Activated T-helper 1 cell treated with Interleukin-2 at 50 U/mL for 16 hours (primary cell): ENCODE measurements around the gene LMAN1L.
A peak's percentile ranks its signal among the peaks of the same experiment; 100 is the strongest.

ENCODE experiments used
- DNase-seq: peaks from one replicate; pipeline ENCODE4 v3.0.0-alpha.2; 2020; ENCODE audit warnings: low read depth

LMAN1L gene

DNA sequence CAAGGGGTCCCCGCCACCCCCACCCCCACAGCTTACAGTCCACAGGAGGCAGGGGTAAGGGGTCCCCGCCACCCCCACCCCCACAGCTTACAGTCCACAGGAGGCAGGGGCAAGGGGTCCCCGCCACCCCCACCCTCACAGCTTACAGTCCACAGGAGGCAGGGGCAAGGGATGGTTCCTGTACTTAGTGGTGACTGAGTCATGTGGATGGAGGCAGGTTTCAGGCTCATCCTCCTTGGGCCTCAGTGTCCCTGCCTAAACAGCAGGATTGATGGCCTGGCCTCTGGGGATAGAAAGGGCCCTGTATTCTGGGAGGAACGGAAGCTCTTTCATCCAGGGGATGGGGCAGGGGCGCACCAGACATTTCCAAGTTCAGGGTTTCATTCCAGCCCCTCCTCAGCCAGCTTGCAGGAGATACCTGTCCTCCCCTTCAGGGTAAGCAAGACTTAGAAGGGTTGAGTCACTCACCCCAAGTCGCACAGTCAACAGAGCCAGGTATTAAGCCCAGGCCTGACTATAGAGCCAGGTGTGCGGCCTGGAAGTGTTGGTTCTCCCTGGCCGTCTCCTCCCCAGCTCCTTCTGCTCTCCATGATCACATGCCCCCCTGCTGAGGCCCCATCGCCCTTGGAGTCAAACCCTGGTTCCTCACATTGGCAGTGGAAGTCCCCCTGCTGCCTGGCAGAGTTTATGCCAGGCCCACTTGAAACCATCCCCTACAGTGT is 18.2 kb upstream of the LMAN1L start:
- DNase-seq = no peak

- DNase-seq = no peak
Observed at GRCh38 chr15:74794970-74795349, 17.7 kb upstream of the LMAN1L start.

GRCh38 chr15:74795966-74796625 is 16.5 kb upstream of the LMAN1L start:
- no peak for DNase-seq

GRCh38 chr15:74798388-74799254 is 14.0 kb upstream of the LMAN1L start:
- DNase-seq = no peak

GRCh38 chr15:74799255-74799855 is 13.3 kb upstream of the LMAN1L start:
- DNase-seq = no peak

DNA sequence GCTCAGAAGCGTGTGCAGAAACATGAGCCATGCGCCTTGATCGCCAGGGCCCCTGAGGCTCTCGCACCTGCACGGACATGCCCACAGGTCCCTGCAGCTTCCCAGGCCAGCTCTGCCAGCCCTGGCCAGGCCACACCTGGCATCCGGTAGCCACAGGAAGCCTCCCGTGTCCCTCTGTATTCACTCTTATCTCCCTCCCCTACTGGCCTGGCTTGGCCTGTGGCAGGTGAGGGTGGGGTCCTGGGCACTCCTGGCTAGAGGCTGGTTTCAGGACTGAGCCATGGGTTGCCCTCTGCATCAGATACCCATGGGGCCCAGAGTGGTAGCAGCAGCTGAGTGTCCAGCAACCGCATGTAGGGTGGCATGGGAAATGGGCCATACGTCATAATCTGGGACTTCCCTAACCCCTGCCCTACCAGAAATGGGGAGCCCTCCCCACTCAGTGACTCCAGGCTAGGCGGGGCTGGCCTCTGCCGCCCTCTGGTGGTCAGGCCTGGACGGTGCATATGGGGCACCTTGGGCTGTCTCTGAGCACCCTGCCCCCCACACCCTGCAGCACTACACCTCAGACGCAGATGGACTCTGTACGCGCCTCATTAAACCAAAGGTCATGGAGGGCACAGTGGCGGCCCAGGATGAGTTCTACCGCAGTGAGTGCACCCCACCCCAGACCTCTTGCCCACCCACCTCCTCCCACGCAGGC is 12.6 kb upstream of the LMAN1L start:
- DNase-seq = peak; percentile 77

- DNase-seq = no peak
Observed at GRCh38 chr15:74800559-74801094, 12.0 kb upstream of the LMAN1L start.

DNA sequence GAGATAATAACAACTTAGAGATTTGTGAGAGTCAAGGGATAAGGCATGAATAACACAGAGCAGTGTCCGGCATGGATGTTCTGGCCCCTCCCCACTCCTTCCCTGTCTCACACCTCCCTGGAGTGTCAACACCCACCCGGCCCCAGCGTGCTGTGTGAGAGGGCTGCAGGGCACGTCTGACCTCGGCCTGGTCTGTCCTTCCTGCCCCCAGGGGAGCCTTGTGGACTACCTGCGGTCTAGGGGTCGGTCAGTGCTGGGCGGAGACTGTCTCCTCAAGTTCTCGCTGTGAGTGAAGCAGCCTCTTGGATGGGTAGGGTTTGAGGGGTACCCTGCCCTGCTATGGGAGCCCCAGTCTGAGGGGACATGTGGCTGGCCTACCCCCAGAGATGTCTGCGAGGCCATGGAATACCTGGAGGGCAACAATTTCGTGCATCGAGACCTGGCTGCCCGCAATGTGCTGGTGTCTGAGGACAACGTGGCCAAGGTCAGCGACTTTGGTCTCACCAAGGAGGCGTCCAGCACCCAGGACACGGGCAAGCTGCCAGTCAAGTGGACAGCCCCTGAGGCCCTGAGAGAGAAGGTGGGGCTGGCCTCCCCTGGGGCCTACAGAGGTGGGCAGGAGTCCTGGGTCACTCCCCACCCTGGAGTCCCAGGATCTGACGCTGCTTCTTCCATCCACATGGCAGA is 11.2 kb upstream of the LMAN1L start:
- no peak for DNase-seq

GRCh38 chr15:74802290-74802689 is 10.3 kb upstream of the LMAN1L start:
- DNase-seq = no peak

DNA sequence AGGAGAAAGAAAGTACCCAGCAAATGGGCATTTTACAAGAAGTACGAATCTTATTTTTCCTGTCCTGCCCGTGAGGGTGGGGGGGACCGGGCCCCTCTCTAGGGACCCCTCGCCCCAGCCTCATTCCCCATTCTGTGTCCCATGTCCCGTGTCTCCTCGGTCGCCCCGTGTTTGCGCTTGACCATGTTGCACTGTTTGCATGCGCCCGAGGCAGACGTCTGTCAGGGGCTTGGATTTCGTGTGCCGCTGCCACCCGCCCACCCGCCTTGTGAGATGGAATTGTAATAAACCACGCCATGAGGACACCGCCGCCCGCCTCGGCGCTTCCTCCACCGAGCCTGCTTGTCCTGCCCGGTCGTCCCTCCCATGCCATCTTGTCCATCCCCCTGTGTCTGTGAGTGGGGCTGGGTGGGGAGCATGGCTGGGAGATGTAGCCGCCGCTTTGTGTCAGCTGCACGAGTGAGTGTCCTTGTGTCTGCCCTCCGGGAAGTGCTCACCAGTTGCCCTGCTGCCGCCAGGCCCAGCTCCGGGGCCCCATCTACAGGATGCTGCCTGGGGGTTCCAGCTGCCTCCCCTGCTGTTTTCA is 9.7 kb upstream of the LMAN1L start:
- no peak for DNase-seq

GRCh38 chr15:74804935-74805334 is 7.7 kb upstream of the LMAN1L start:
- no peak for DNase-seq

DNA sequence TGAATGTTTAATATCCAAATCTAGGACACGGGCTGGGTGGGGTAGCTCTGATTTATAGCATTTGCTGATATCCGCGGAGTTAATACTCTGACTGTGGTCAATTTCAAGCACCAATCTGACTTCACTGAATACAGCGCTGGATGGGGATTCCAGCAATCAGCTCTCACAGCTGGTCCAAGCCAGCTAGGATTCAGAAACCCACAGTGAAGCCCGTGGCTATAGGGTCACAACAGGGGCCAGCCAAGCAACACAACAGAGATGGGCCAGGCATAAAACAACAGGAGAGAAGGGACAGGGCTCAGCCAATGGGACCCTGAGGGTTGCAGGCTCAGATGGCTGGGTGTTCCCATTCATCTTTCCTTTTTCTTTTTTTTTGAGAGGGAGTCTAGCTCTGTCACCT is 5.4 kb upstream of the LMAN1L start:
- no peak for DNase-seq

GRCh38 chr15:74808078-74808839 is 4.4 kb upstream of the LMAN1L start:
- DNase-seq = no peak

GRCh38 chr15:74808840-74809229 is 3.8 kb upstream of the LMAN1L start:
- DNase-seq = no peak

DNA sequence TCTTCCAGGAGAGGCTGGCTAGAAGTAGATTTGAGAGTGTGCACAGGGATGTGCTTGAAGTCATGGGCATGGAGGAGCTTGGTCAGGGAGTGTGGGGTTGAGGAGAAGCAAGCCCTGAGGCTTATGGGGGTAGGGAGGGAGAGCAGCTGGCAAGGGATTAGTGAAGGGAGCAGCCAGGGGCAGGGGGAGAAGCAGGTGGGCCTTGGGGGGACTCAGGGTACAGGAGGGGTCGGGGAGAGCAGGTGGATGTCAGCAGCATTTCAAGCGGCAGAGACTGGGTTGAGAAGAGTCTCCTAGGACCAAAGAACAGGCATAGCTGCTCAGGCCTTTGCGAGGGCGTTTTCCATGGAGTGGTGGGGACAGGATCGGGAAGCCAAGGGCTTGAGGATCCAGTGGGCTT is 3.4 kb upstream of the LMAN1L start:
- no peak for DNase-seq

- DNase-seq = no peak
Observed at GRCh38 chr15:74809956-74810355, 2.7 kb upstream of the LMAN1L start.

- no peak for DNase-seq
Observed at GRCh38 chr15:74815121-74815934, 2.7 kb downstream of the LMAN1L start.

DNA sequence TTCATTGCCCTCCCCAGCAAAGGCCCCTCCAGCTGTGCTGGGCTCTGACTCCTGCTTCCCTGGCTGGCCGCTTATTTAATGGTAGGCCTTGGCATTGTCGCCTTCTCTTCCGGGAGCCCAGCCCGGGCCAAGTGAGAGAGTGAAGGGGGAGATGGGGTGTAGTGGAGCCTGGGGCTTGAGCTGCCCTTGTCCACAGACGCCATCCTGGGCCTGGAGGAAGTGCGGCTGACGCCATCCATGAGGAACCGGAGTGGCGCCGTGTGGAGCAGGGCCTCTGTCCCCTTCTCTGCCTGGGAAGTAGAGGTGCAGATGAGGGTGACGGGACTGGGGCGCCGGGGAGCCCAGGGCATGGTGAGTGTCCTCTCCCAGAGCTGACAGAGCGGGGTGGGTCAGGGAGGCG is 3.3 kb downstream of the LMAN1L start:
- no peak for DNase-seq
